Subcutaneous adipose tissue (tissue), 4 donors: ENCODE results near the gene FCRL5. TPM values are rescaled to one million over a fixed set of nuclear protein-coding genes. Genes with fewer than 3 reads are reported as not detected.

Source experiments
- CTCF ChIP-seq: fragments of 450-650 bp; IDR thresholded peaks from one replicate; pipeline ENCODE4 v1.5.1; 2016; ENCODE audit warnings: low read depth, mild to moderate bottlenecking, control low read depth, antibody characterized with exemption, moderate library complexity
- total RNA-seq, 4 donors: library from RNA; depleted of rRNA; stranded (reverse); fragments of >200 nt; gene quantifications; one replicate each; pipeline ENCODE4 v1.1.0, GENCODE V29; 2016

The FCRL5 gene
- total RNA-seq, 4 donors from 2014 or later, result under 0.01 to 0.34 TPM; not detected in 2

- TF ChIP-seq CTCF, result no peak
Observed at GRCh38 chr1:157496121-157496526, 56.2 kb downstream of the FCRL5 start.

- TF ChIP-seq CTCF, result no peak
Observed at GRCh38 chr1:157495285-157495684, 57.0 kb downstream of the FCRL5 start.

- TF ChIP-seq CTCF, result no peak
Observed at GRCh38 chr1:157494093-157494492, 58.2 kb downstream of the FCRL5 start.

- no peak for TF ChIP-seq CTCF
Observed at GRCh38 chr1:157490467-157491165, 61.7 kb downstream of the FCRL5 start.

GRCh38 chr1:157488156-157488555 lies 64.2 kb downstream of the FCRL5 start:
- no peak for TF ChIP-seq CTCF

GRCh38 chr1:157487504-157487903 lies 64.8 kb downstream of the FCRL5 start:
- no peak for TF ChIP-seq CTCF

GRCh38 chr1:157487096-157487495 lies 65.2 kb downstream of the FCRL5 start:
- no peak for TF ChIP-seq CTCF
